GM18873 (cell line): ENCODE measurements around the gene PYY.
"Not testable (repeated sequence)": the region's sequence is repeated elsewhere in the genome, so short reads cannot be mapped to it uniquely, and the experiment has no call there.

Experiments used
- ATAC-seq: cut with Tn5 transposase; IDR thresholded peaks from one replicate; pipeline ENCODE4 v1.9.1; 2021; ENCODE audit warnings: mild to moderate bottlenecking, moderate library complexity, moderate number of reproducible peaks; ENCODE audit not compliant: unreplicated experiment, low FRiP score

PYY gene

DNA sequence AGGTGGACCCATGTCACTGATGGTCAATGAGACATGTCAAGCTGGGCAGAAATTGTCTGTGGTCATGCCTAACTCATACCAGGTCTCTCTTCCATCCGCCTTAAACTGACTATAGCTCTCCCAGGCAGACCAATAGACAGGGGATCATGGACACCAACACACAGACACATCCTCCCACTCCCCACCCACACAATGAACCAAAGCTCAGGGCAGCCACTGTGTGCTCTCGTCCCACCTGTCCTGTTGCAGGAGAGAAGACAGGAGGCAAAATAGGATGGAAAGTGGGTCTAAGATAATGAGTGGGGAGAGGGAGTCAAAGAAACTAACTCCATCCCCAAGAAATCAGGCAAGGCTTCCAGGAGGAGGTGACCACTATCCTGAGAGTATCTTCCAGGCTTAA is 3.2 kb downstream of the PYY start:
- ATAC-seq, result no peak

GRCh38 chr17:43949781-43950180 is 4.0 kb downstream of the PYY start:
- no peak for ATAC-seq

DNA sequence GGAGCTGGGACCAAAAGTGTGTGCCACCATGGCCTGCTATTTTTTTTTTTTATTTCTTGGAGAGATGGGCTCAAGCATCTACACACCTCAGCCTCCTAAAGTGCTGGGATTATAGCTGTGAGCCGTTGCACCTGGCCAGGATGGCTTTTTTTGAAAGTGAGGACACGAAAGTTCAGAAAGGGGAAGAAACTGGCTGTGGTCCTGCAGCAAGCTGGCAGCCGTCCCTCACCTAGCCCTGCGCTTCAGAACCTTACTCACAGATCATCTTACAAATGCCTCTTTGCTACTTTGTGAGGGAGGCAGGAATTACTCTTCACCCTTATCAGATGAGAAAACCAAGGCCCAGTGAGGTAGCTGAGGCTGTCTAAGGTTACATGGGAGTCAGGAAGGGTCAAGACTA is 7.0 kb downstream of the PYY start:
- ATAC-seq, result no peak

DNA sequence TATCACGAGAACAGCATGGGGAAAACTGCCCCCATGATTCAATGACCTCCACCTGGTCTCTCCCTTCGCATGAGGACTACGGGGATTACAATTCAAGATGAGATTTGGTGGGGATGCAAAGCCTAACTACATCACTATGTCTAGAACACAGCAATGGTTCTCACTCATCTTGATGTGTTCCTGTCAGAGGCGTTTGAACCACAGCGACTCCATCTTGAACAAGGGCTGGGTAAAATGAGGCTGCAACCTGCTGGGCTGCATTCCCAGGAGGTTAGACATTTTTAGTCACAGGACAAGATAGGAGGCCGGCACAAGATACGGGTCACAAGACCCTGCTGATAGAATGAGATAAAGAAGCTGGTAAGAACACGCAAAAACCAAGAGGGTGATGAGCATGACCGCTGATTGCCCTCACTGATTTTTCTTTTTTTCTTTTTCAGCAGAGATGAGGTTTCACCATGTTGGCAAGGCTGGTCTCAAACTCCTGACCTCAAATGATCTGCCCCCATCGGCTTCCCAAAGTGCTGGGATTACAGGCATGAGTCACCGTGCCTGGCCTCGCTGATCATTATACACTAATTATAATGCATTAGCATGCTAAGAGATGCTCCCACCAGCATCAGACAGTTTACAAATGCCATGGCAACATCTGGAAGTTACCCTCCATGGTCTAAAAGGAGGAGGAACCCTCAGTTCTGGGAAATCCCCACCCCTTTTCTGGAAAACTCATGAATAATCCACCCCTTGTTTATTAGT is 8.5 kb downstream of the PYY start:
- no peak for ATAC-seq

GRCh38 chr17:43942051-43942685 is 11.6 kb downstream of the PYY start, which contains the start of gene PPY:
TSS of gene PPY (minus strand) at chr17:43942476. CDS start at chr17:43941654, 822 bp downstream.
- no peak for ATAC-seq

- ATAC-seq, result no peak
These were observed 13.1 kb downstream of the PYY start for GRCh38 chr17:43940630-43941029.

- no peak for ATAC-seq
These were observed 13.9 kb downstream of the PYY start for GRCh38 chr17:43939886-43940285.

DNA sequence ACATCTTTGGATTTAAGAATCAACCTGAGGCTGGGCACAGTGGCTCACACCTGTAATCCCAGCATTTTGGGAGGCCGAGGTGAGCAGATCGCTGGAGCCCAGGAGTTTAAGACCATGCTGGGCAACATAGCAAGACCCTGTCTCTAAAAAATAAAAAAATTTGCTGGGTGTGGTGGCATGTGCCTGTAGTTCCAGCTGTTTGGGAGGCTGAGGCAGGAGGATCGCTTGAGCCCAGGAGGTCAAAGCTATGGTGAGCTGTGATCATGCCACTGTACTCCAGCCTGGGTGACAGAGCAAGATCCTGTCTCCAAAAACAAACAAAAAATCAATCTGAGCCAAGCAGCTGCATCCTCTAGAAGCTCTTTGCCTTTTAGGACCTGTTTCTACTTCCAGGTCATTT is 14.3 kb downstream of the PYY start:
- not testable (repeated sequence) for ATAC-seq

- no peak for ATAC-seq
These were observed 14.9 kb downstream of the PYY start for GRCh38 chr17:43938838-43939182.

GRCh38 chr17:43936434-43936833 is 17.3 kb downstream of the PYY start:
- ATAC-seq, result no peak

GRCh38 chr17:43935926-43936261 is 17.8 kb downstream of the PYY start:
- no peak for ATAC-seq

DNA sequence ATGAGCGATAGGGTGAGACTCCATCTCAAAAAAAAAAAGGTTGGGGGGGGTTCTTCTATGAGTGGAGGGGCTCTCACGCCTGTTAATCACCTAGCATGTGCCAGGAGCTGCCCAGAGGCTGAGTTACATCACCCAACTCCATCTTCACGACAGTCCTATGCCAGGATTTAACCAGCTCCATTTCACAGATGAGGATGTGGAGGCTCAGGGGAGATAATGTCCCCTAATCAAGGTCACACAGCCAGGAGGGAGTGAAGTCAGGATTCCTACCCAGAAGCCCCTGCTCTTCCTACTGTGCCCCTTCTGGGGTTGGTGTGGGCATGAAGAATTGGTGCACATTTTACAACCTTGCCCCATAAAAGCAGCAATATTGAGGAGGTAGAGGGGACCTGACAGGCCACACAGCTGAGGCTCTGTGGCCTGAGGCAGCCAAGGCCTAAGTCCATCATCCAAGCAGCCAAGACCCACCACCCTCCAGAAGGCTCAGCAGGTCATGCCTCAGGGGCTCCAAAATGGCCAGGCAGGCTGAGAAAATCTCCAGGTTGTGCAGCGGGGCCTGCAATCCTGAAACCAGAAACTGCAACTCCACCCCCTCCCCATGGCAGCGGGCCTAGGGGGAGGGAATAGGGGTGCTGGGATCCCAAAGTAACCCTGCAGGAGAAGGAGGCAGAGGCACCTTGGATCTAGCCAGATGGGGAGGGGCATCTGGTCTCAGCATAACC is 18.4 kb downstream of the PYY start:
- ATAC-seq, result no peak

- ATAC-seq, result no peak
These were observed 20.8 kb downstream of the PYY start for GRCh38 chr17:43932923-43933322.

DNA sequence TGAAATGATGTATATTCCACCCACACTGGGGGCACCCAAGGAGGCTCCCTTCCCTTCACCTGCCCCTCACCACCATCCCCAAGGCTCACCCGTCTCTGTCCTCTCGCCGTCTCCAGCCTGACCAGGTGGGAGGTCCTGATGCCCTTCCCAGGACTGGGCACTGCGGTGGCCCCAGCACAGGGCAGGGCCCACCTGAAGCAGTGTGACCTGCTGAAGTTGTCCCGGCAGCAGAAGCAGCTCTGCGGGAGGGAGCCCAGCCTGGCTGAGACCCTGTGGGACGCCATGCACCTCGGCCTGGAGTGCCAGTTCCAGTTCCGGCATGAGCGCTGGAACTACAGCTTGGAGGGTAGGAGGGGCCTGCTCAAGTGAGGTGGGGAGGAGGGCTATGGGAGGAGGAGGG is 21.4 kb downstream of the PYY start:
- ATAC-seq, result no peak

DNA sequence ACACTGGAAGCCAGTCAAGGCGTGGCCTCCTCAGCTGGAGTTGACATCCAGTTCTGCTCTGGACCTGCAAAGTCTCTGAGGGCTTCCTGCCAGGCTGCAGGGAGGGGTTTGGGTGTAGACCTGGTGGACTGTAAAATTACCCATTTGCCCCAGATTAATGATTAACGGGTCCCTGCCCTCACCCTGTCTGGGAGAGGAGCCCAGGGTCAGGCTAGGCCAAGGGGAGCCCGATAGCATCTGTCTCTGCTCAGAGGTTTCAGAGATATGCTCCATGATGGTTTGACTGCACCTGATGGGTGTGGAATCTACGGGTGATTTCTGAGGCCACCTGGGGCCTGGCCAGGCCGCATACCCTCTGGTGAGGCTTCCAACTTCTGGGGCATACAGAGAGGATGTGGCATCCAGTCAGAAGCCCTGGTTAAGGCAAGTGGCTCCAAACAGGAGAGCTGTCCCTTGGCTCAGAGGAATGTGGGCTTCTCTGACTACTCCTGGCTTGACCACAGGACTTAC is 22.6 kb downstream of the PYY start:
- no peak for ATAC-seq

GRCh38 chr17:43928609-43929008 is 25.1 kb downstream of the PYY start:
- no peak for ATAC-seq

GRCh38 chr17:43927929-43928328 is 25.8 kb downstream of the PYY start:
- ATAC-seq, result not testable (repeated sequence)

DNA sequence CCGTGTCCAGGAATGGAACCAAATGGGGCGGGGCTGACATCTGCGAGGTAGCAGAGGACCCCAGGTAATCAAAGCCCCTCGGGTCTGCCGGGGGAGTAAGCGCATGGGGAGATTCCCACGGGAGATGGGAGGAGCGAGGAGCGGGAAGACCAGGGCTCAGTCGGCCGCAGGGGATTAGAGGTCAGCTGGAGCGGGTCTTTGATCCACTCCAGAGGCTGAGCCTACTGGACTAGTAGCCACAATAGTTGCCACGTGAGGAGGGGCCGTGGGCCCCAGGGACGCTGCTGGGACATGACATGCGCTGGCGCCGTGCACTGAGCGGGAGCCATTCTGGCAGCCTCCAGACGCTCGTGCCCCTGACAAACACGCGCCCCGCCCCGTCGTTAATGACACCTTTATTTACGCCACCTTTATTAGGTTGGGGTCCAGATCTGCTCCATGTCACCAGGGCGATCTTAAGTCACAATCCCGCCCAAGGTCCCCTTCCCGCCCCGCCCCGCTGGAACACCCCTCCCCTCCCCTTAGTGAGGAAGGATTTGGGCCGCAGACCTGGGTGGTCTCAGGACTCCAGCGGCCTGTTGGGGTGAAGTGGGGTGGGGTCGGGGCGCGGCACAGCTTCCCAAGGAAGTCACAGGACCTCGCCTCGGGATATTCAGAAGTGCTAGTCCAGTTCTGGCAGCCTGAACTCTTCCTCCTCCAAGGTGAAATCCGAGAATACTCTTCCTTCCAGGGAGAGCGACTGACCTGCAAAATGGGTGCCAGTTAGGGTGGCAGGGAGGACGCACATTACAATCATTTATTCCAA is 26.5 kb downstream of the PYY start:
- ATAC-seq, result no peak

GRCh38 chr17:43924558-43924957 is 29.2 kb downstream of the PYY start:
- ATAC-seq, result no peak

- ATAC-seq, result no peak
These were observed 33.1 kb downstream of the PYY start for GRCh38 chr17:43920500-43921095.
